ENCODE data around the gene CAMK1D.
"Not testable (repeated sequence)": the region's sequence is repeated elsewhere in the genome, so short reads cannot be mapped to it uniquely, and the experiment has no call there.

Gene CAMK1D

DNA sequence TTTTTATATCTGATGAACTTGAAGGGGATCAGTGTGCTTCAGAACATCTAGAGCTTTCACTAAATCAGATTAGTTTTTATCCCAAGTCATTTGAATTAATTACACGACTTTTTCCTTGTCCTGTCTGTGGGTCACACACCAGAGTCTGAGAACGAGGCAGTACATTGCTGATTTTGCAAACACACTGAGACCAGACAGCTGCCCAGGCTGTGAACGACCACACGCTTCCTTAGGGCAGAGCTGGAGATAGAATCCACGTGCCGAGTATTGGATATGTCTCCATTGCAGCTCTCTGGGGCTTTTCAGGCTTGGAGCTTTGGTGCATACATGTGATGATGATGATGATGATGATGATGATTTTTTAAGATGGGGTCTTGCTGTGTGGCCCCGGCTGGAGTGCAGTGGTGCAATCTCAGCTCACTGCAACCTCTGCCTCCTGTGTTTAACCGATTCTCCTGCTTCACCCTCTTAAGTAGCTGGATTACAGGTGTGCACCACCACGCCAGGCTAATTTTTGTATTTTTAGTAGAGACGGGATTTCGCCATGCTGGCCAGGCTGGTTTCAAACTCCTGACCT lies 81.1 kb downstream of the CAMK1D start:
- DNase-seq (ENCODE audit: low read depth): no peak

DNA sequence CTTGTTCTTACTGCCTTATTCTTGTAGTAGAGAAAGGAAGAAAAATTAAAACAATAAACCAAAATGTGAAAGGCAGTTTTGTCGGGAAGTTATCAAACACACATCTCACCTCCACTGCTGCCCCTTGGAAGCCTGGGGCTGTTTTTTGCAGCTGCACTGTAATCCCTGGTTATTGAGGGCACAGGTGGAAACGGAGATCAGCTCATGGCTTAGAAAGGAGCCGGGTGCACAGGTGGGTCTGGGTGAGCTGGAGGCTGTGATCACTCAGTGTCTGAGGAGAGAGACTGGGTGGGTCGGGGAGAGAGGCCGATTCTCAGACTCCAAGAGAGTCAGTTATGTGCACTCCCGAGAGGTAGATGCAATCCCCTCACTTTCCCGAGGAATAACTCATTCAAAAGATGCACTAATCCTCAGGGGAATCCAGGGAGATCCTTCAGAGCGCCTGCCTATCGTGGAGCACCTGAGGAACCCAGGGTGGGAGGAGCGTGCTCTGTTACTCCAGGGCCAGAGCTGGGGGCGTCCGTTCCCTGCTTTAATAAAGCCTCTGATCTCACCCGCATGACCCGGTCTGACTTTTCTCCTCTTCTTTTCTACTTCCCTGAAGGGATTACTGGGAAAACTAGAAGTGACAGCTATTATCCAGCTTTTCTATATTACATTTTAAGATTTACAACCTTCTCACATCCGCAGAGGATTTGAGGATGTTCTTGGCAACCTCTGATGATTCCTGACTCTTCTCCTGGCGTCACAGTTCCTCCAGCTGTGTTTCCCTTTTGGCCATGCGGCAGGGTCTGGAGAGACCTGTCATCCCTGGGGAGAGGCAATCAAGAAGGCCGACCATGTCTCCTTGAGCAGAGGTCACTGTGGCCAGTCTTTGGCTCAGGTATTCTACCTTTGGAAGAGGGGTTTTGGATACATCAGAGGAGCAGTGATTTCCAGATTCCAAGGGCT lies 82.1 kb downstream of the CAMK1D start:
- DNase-seq (ENCODE audit: low read depth): no peak

- no peak for DNase-seq (ENCODE audit: low read depth)
Observed at GRCh38 chr10:12432402-12433189, 83.2 kb downstream of the CAMK1D start.

DNA sequence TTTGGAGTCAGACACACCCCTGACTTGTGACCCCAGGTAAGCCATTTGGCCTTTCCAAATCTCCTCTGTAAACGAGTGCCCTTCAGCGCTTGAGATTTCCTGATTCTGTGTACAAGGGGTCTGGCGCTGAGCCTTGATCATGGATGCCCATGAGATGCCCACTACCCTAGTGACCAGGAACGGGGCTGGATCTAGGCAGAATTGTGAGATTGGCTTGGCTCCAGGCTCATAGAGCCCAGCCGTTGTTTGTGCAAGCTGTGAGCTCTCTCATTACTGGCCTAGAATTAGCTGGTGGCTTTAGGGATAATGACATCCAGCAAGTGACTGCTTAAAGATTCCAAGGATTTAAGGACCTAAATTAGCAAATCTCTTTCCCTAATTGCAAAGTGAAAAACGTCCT lies 84.9 kb downstream of the CAMK1D start:
- DNase-seq (ENCODE audit: low read depth): no peak

GRCh38 chr10:12434677-12435076 lies 85.3 kb downstream of the CAMK1D start:
- not testable (repeated sequence) for DNase-seq (ENCODE audit: low read depth)

- DNase-seq (ENCODE audit: low read depth): no peak
Observed at GRCh38 chr10:12435348-12435747, 86.0 kb downstream of the CAMK1D start.

GRCh38 chr10:12438919-12439692 lies 89.8 kb downstream of the CAMK1D start:
- no peak for DNase-seq (ENCODE audit: low read depth)

- DNase-seq (ENCODE audit: low read depth): not testable (repeated sequence)
Observed at GRCh38 chr10:12439767-12440166, 90.4 kb downstream of the CAMK1D start.

DNA sequence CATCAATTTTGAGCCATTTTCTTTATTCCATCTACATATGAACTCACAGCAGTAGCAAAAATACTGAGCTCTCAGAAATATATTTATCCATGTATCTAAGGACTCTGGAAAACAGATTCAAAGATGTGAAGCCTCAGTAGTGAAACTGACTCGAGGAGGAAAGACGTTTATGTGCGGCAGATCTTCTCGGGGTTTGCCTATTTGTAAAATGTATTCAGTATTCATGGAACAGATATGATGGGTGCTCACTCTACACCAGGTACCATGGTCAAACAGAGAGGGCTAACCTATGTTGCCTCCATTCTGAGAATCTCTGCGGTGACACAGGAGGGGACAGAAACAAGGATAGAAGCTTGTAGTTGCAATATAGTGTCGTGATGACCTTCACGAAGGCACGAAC lies 93.7 kb downstream of the CAMK1D start:
- DNase-seq (ENCODE audit: low read depth): no peak

DNA sequence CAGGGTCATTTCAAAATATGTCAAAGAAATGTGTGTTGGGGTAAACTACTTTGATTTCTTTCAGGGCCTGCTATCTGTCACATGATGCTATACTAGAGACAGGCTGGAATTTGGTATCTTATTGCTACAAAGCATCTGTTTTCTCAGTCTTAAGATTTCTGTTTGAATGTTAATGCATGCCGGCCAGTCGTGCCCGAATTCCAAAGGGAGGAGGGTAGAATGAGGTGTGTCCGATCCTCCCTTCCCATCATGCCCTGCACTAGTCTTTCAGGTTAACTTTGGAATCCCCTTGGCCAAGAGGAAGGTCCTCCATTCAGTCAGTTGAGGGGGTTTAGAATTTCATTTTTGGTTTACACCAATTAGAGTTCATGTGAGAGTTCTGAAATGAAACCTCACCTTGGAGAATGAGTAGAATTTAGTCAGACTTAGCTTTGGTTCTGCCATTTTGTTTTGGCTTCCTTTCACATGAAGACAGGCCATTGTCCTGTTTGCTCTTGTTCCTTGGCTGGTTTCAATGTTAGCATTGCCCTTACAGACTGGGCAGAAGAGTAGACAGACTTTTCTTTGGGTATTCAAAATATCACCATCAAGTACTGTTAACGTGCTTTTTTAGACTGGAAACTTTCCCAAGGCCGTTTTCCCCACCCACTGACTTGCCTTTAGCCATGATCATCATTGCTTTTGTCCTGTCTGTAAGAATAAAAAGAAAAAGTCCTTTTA lies 95.8 kb downstream of the CAMK1D start:
- no peak for DNase-seq (ENCODE audit: low read depth)

DNA sequence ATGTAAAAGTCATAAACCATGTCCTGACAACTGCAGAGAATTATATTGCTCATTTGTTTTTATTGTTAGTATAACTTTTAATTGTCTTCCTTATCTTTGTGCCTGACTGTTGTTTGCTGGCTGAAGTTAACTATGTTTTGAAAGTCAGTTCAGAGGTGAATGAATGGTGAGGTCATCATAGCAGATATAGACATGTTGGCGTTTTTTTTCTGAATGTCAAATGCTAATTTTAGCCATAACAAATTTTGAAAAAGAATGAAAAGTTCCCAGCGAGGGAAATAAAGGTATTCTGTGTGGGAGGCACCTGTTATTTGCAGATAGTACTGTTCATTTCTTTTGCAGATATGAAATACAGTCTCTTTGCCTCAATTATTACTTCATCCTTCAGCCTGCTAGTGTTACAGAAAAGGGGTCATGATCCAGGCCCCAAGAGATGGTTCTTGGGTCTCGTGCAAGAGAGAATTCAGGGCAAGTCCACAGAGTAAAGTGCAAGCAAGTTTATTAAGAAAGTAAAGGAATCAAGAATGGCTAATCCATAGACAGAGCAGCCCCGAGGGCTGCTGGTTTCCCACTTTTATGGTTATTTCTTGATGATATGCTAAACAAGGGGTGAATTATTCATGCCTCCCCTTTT lies 96.5 kb downstream of the CAMK1D start:
- DNase-seq (ENCODE audit: low read depth): no peak

DNA sequence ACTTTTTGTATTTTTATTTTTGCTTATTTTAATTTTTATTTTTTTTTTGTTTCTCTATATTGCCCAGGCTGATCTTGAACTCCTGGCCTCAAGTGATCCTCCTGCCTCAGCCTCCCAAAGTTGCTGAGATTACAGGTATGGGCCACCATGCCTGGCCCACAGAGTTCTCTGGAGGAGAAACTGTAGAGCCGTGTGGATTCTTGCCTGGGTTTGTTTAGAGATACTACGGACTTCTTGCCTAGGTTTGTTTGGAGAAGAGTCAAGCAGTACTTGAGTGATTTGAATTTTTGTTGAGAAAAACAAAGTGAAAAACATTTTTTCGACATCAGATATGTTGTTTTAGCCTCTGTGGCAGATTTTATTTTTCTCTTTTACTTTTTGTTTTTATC lies 99.0 kb downstream of the CAMK1D start:
- DNase-seq (ENCODE audit: low read depth): no peak

DNA sequence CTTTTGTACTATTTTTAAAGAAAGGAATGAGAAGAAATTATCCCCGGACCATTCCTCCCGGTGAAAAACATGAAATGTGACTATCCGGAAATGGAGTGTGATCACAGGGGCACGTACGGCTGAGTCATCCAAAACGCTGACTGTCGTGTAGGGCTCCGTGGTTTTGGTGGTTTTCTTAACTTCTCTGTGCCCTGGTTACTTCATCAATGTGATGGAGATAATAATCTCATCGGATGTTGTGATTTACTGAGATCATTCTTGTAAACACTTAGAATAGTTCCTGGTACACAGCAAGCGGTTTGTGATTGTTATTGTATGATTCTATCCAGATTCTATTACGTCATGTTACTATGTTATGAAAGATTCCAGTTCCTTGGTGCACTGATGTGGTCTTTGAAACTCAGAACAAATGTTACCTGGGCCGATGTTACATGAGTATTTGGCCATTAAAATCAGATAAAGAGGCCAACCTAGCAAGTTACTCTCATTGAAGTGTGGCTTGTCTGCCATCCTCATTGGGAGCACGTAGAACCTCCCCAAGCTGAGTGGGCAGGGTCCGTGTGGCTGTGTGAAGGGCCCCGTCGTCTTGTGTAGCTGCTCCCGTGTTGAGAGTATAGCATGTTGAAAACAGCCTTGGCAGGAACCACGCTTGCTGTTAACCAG lies 99.5 kb downstream of the CAMK1D start:
- peak; percentile 43 for DNase-seq (ENCODE audit: low read depth)

GRCh38 chr10:12455318-12455717 lies 106.0 kb downstream of the CAMK1D start:
- DNase-seq (ENCODE audit: low read depth): no peak

DNA sequence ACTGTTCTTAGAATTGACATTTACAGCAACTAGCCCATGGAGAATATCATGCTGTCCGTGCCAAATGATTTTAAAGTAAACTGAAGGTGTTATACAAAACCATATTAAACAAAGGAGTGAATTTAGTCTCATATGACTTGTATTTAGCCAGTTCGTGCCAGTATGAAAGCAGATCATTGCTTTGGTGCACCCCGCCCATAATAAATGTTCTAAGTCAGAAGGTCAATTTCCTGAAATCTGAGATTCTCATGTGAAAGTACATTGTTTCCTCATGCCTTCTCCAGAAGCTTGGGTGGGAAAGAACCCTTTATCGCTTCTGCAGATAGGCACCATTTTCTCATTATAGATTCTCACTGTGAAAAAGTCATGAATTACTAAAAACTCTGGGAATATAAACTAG lies 106.4 kb downstream of the CAMK1D start:
- no peak for DNase-seq (ENCODE audit: low read depth)

DNA sequence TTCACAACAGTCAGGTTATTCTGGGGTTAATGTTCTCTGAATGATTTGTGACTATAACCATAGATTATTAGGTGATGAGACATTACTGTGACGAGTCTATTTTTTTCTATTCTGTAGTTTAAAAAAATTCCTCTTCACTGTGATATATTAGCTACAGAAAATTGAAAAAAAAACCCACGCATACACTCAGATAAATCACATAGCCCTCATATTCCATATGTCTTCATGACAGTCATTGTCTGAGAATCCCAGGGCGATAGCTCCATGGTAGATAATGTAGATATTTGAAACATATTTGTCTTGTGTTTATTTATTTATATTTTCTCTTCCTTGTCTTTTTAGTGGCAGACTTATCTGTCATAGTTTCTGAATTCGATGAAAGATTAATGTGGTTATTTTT lies 110.0 kb downstream of the CAMK1D start:
- no peak for DNase-seq (ENCODE audit: low read depth)

DNA sequence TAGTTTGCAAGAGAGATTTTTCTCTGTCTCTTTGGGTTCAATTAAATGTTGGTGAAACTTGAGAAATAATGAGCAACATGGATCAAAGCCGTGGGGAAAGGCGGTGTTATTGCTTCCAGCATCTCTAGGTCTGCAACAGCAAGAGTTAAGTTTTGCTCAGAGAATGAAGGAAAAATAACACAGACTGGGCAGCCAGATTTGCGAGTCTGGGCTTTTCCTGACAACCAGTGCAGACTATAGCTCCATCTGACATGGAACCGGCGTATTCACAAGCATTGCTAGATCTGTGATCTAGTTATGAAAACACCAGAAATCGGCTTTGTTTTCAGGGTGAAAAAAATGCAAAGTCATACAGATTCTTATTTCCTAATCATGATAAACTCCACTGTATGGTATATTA lies 110.4 kb downstream of the CAMK1D start:
- no peak for DNase-seq (ENCODE audit: low read depth)

GRCh38 chr10:12463459-12463838 lies 114.1 kb downstream of the CAMK1D start:
- no peak for DNase-seq (ENCODE audit: low read depth)

GRCh38 chr10:12465385-12466136 lies 116.2 kb downstream of the CAMK1D start:
- no peak for DNase-seq (ENCODE audit: low read depth)
